Measurements from ENCODE around the gene SBK2.

Gene SBK2

DNA sequence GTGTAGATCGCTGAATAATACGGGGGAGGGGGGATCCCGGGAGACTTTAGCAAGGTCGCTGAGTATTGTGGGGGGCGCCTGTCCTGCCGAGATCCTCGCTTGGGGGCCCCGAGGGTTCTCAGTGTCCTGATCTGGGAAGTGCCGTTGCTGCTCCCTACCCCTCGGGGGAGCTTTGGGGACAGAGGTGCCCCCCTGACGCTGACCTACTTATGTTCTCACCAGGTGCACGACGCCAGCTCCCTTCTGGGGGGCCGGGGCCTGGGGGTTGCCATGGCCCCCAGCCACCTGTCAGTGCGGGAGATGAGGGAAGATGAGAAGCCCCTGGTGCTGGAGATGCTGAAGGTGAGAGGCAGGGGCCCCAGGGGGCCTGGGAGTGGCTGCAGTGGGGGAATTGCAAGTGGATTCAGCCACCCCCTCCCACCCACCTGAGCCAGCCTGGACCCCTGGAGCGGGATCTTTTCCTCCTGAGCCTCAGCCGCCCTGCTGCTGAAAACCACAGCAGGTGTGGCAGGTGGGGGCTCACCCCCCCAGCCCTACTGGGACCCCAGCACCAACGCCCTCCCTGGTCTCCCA, 51.4 kb downstream of the SBK2 start:
- DNase-seq: no peak

DNA sequence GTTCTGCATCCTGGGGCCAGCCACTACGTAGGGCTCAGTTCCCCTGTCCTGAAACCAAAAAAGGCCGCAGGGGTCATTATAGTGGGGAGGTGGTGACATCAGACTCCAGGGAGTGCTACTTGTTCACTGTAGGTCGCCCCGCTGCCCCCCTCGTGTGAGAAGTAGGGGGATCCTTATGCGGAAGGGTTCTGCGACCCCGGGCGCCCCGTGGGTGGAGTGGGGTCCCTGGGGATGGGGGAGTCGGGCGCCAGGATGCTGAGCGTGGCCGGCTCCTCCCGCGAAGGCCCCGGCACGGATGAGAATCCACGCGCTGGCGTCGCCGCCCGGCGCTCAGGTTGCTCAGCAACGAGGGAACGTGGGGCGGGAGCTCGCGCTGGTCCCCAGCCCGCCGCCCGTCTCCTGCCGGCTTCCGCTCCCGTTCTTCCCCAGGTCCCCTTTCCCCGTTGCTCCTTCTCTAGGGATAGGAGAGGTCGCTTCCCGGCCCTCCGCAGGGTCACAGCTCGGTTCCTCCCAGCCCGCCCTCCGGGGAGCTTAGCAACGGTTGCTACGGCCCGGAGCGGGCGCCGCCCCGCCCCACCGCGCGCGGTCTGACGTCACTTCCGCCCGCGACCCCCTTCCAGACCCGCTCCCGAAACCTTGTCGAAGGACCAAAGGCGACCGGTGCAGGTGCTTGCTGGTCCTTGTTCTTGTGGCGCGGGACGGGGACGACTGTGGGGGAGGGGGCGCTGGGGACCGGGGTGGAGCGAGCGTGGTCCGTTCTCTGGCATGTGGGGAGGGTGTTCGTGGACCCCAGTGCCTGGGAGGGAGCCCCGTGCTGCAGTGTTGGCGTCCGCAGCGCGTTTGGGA, 52.1 kb downstream of the SBK2 start, which contains the start of gene NAT14:
Gene NAT14, plus strand, starts transcription at position 596 of the 846 bp plus-strand sequence. CDS start 521 bp downstream, outside the sequence.
- peak; percentile 37 for DNase-seq

DNA sequence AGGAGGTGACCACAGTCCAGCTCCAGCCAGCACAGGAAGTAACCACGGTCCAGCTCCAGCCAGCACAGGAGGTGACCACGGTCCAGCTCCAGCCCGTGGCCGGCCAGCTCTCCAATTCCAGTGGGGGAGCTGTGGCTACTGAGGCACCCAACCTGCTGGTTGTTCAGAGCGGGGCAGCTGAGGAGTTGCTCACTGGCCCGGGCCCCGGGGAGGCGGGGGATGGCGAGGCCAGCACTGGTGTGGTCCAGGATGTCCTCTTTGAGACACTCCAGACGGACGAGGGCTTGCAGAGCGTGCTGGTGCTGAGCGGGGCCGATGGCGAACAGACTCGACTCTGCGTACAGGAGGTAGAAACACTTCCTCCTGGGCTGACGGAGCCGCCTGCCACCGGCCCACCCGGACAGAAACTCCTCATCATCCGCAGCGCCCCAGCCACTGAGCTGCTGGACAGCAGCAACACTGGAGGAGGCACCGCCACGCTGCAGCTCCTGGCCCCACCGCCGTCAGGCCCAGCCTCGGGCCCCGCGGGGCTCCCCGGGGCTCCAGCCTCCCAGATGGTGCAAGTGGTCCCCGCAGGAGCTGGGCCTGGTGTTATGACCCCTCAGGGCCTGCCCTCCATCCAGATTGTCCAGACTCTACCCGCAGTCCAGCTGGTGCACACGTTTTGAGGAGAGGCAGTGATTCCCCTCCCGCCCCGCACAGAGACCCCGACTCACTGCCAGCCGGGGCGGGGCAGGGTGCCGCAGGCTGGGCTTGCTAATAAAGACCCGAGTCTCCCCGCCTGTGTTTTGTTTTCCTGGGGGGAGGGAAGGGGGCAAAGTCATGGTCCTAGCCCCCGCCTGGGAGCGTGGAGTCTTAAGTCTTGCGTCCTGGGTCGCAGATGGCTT, 53.0 kb downstream of the SBK2 start:
- DNase-seq: no peak

- no peak for DNase-seq
Observed at GRCh38 chr19:55482967-55483705, 53.8 kb downstream of the SBK2 start.

DNA sequence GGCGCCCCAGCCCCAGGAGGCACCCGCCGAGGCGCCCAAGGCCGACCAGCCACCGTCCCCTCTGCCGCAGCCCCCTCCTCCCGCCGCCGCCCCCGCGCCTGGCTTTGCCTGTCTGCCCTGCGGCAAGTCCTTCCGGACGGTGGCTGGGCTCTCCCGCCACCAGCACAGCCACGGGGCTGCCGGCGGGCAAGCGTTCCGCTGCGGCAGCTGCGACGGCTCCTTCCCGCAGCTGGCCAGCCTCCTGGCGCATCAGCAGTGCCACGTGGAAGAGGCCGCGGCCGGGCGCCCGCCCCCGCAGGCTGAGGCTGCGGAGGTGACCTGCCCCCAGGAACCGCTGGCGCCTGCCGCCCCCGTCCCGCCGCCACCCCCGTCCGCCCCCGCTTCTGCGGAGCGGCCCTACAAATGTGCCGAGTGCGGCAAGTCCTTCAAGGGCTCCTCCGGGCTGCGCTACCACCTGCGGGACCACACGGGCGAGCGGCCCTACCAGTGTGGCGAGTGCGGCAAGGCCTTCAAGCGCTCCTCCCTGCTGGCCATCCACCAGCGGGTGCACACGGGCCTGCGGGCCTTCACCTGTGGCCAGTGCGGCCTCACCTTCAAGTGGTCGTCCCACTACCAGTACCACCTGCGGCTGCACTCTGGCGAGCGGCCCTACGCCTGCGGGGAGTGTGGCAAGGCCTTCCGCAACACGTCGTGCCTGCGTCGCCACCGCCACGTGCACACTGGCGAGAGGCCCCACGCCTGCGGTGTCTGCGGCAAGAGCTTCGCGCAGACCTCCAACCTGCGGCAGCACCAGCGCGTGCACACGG, 54.6 kb downstream of the SBK2 start:
- DNase-seq: no peak

- DNase-seq: no peak
Observed at GRCh38 chr19:55481794-55482155, 55.2 kb downstream of the SBK2 start.

- no peak for DNase-seq
Observed at GRCh38 chr19:55481148-55481793, 55.7 kb downstream of the SBK2 start.

- no peak for DNase-seq
Observed at GRCh38 chr19:55479451-55480230, 57.3 kb downstream of the SBK2 start.

DNA sequence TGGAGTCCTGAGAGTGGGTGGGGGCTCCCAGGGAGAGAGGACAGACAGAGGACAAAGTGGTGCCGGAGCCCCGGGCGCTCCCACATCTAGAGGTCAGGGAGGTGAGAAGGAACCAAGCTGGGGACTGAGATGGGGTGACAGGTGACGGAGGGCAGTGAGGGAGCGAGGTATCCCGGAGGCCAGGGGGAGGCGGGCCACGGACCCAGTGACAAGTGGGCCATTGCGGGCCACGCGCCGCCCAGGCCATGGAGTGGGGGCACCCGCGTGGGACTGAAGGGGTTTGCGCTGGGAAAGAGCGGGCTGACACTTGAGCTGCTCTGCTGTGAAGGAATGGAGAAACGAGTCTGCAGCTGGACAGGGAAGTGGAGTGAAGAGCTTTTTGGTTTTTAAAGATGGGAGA, 57.9 kb downstream of the SBK2 start:
- no peak for DNase-seq
